ENCODE data around the gene ECEL1. TPM values are rescaled to one million over a fixed set of nuclear protein-coding genes. Genes with fewer than 3 reads are reported as not detected.

The ECEL1 gene
- total and polyA plus RNA-seq, 7 experiments from 2014 or later = not detected

- peak overlapping the region; percentile 20 for H3K4me3 ChIP-seq (ENCODE audit: low read length)
- POLR2A ChIA-PET = no interaction called here
- H3K27ac ChIP-seq (ENCODE audit: low read depth, low read length) = no peak overlapping the region
- H3K9me3 ChIP-seq (ENCODE audit: control insufficient read depth in 2 of 3, low read length in 3 of 3) = no peaks in the 10 kb centered on the region
- Mint-ChIP-seq H3K4me1 (peaks cover 2 to 19% (median 11%) of the 10 kb centered on the region in 7 donors), H3K27me3 (peaks cover 20 to 43% (median 32%) of the 10 kb centered on the region in 5 donors), H3K36me3 (no peaks in the 10 kb centered on the region), H3K4me3 (peak overlapping the region; percentile 9 to 83 (median 67)), H3K27ac (no peak overlapping the region), H3K9me3 (peaks cover 0 to 1% (median 0%) of the 10 kb centered on the region in 11 donors)
- intact Hi-C loops (cut with micrococcal nuclease) = loop anchor here (1.0 to 10.0 kb wide), 5 partner anchors 76 to 671 kb away; partner anchors contain the start of gene NPPC (in 1 of the 2)
- peaks cover 0 to 9% of the 10 kb centered on the region in 2 donors for H3K27me3 ChIP-seq (ENCODE audit: control insufficient read depth in 2 of 2, insufficient read depth in 2 of 2, low read length in 2 of 2)
- H3K4me1 ChIP-seq (ENCODE audit: control insufficient read depth in 2 of 2, insufficient read depth in 2 of 2, low read length in 2 of 2) = peaks cover 0 to 7% of the 10 kb centered on the region in 2 donors
- no peaks in the 10 kb centered on the region for H3K36me3 ChIP-seq (ENCODE audit: control insufficient read depth in 2 of 3, insufficient read depth in 3 of 3, low read length in 3 of 3)
- CTCF ChIA-PET = interaction anchor here (0.7 to 1.2 kb wide), 3 partner anchors 13 to 1155 kb away, joined by 3 read pairs; no protein-coding TSS in a partner anchor
- DNase-seq = no peak
- no peak for ATAC-seq
These were observed 35.2 kb upstream of the ECEL1 start for GRCh38 chr2:232522623-232523401.

GRCh38 chr2:232521959-232522622, 34.5 kb upstream of the ECEL1 start:
- ATAC-seq (peak; percentile 80), DNase-seq (peak; percentile 31 to 82 (median 64))
- Histone ChIP-seq H3K4me3 (ENCODE audit: low read length) (peak overlapping the region; percentile 20), H3K27me3 (ENCODE audit: control insufficient read depth in 2 of 2, insufficient read depth in 2 of 2, low read length in 2 of 2) (peaks cover 0 to 9% of the 10 kb centered on the region in 2 donors), H3K36me3 (ENCODE audit: control insufficient read depth in 2 of 3, insufficient read depth in 3 of 3, low read length in 3 of 3) (no peaks in the 10 kb centered on the region), H3K9me3 (ENCODE audit: control insufficient read depth in 2 of 3, low read length in 3 of 3) (no peaks in the 10 kb centered on the region), H3K4me1 (ENCODE audit: control insufficient read depth in 2 of 2, insufficient read depth in 2 of 2, low read length in 2 of 2) (peaks cover 0 to 7% of the 10 kb centered on the region in 2 donors), H3K27ac (ENCODE audit: low read depth, low read length) (no peak overlapping the region)
- ChIA-PET POLR2A (interaction anchor here (0.8 kb wide), 1 partner anchor 28 kb away, joined by 3 read pairs; the partner anchor contains the start of genes EIF4E2 and TIGD1), CTCF (no interaction called here)
- Mint-ChIP-seq H3K27me3 (peaks cover 18 to 40% (median 31%) of the 10 kb centered on the region in 5 donors), H3K36me3 (no peaks in the 10 kb centered on the region), H3K9me3 (no peaks in the 10 kb centered on the region), H3K4me1 (peaks cover 2 to 17% (median 11%) of the 10 kb centered on the region in 7 donors), H3K27ac (no peak overlapping the region), H3K4me3 (peak overlapping the region in 5 of 10 donors; percentile 45 to 80 (median 66))
- intact Hi-C loops (cut with micrococcal nuclease) = loop anchor here (1.0 to 10.0 kb wide), 5 partner anchors 75 to 670 kb away; partner anchors contain the start of gene NPPC (in 1 of the 2)

GRCh38 chr2:232521098-232521497, 33.5 kb upstream of the ECEL1 start:
- Mint-ChIP-seq H3K9me3 (no peaks in the 10 kb centered on the region), H3K27ac (no peak overlapping the region), H3K4me3 (peak overlapping the region in 5 of 10 donors; percentile 48 to 80 (median 60)), H3K4me1 (peaks cover 2 to 15% (median 9%) of the 10 kb centered on the region in 7 donors), H3K27me3 (peaks cover 15 to 32% (median 31%) of the 10 kb centered on the region in 5 donors), H3K36me3 (no peaks in the 10 kb centered on the region)
- Histone ChIP-seq H3K9me3 (ENCODE audit: control insufficient read depth in 2 of 3, low read length in 3 of 3) (no peaks in the 10 kb centered on the region), H3K36me3 (ENCODE audit: control insufficient read depth in 2 of 3, insufficient read depth in 3 of 3, low read length in 3 of 3) (no peaks in the 10 kb centered on the region), H3K27ac (ENCODE audit: low read depth, low read length) (no peak overlapping the region), H3K4me3 (ENCODE audit: low read length) (no peak overlapping the region), H3K27me3 (ENCODE audit: control insufficient read depth in 2 of 2, insufficient read depth in 2 of 2, low read length in 2 of 2) (peaks cover 0 to 6% of the 10 kb centered on the region in 2 donors), H3K4me1 (ENCODE audit: control insufficient read depth in 2 of 2, insufficient read depth in 2 of 2, low read length in 2 of 2) (peaks cover 0 to 7% of the 10 kb centered on the region in 2 donors)
- no peak for DNase-seq
- CTCF ChIA-PET = no interaction called here
- intact Hi-C loops (cut with micrococcal nuclease) = loop anchor here (5.0 to 10.0 kb wide), 3 partner anchors 76 to 669 kb away; partner anchors contain the start of gene NPPC (in 1 of the 2)
- POLR2A ChIA-PET = no interaction called here
- no peak for ATAC-seq

- peaks cover 2 to 15% (median 9%) of the 10 kb centered on the region in 7 donors for H3K4me1 Mint-ChIP-seq
- no peaks in the 10 kb centered on the region for H3K9me3 ChIP-seq (ENCODE audit: control insufficient read depth in 2 of 3, low read length in 3 of 3)
- CTCF ChIA-PET = no interaction called here
- no peaks in the 10 kb centered on the region for H3K36me3 Mint-ChIP-seq
- no peak overlapping the region for H3K4me3 ChIP-seq (ENCODE audit: low read length)
- H3K9me3 Mint-ChIP-seq = no peaks in the 10 kb centered on the region
- POLR2A ChIA-PET = no interaction called here
- peaks cover 0 to 7% of the 10 kb centered on the region in 2 donors for H3K4me1 ChIP-seq (ENCODE audit: control insufficient read depth in 2 of 2, insufficient read depth in 2 of 2, low read length in 2 of 2)
- DNase-seq = no peak
- H3K36me3 ChIP-seq (ENCODE audit: control insufficient read depth in 2 of 3, insufficient read depth in 3 of 3, low read length in 3 of 3) = no peaks in the 10 kb centered on the region
- H3K4me3 Mint-ChIP-seq = peak overlapping the region in 3 of 10 donors; percentile 31 to 80 (median 58)
- ATAC-seq = no peak
- H3K27me3 ChIP-seq (ENCODE audit: control insufficient read depth in 2 of 2, insufficient read depth in 2 of 2, low read length in 2 of 2) = peaks cover 0 to 5% of the 10 kb centered on the region in 2 donors
- H3K27me3 Mint-ChIP-seq = peaks cover 15 to 32% (median 31%) of the 10 kb centered on the region in 5 donors
- H3K27ac ChIP-seq (ENCODE audit: low read depth, low read length) = no peak overlapping the region
- intact Hi-C loops (cut with micrococcal nuclease) = loop anchor here (5.0 to 10.0 kb wide), 3 partner anchors 76 to 668 kb away; partner anchors contain the start of gene NPPC (in 1 of the 2)
- H3K27ac Mint-ChIP-seq = no peak overlapping the region
These were observed 32.9 kb upstream of the ECEL1 start for GRCh38 chr2:232520489-232520888.

- H3K27me3 Mint-ChIP-seq = peaks cover 15 to 32% (median 30%) of the 10 kb centered on the region in 5 donors
- peaks cover 0 to 5% of the 10 kb centered on the region in 2 donors for H3K27me3 ChIP-seq (ENCODE audit: control insufficient read depth in 2 of 2, insufficient read depth in 2 of 2, low read length in 2 of 2)
- DNase-seq (no peak), ATAC-seq (no peak)
- peaks cover 0 to 7% of the 10 kb centered on the region in 2 donors for H3K4me1 ChIP-seq (ENCODE audit: control insufficient read depth in 2 of 2, insufficient read depth in 2 of 2, low read length in 2 of 2)
- H3K4me3 Mint-ChIP-seq = peak within 1 kb of the TSS in 4 of 10 donors; percentile 58 to 80 (median 60)
- H3K27ac ChIP-seq (ENCODE audit: low read depth, low read length) = no peak within 1 kb of the TSS
- no peaks in the 10 kb centered on the region for H3K36me3 ChIP-seq (ENCODE audit: control insufficient read depth in 2 of 3, insufficient read depth in 3 of 3, low read length in 3 of 3)
- peaks cover 2 to 15% (median 10%) of the 10 kb centered on the region in 7 donors for H3K4me1 Mint-ChIP-seq
- peak within 1 kb of the TSS in 1 of 9 donors; percentile 32 for H3K27ac Mint-ChIP-seq
- ChIA-PET POLR2A (no interaction called here), CTCF (no interaction called here)
- intact Hi-C loops (cut with micrococcal nuclease) = loop anchor here (5.0 to 10.0 kb wide), 3 partner anchors 75 to 668 kb away; partner anchors contain the start of gene NPPC (in 1 of the 2)
- no peak within 1 kb of the TSS for H3K4me3 ChIP-seq (ENCODE audit: low read length)
- no peaks in the 10 kb centered on the region for H3K9me3 ChIP-seq (ENCODE audit: control insufficient read depth in 2 of 3, low read length in 3 of 3)
- H3K36me3 Mint-ChIP-seq = no peaks in the 10 kb centered on the region
- H3K9me3 Mint-ChIP-seq = no peaks in the 10 kb centered on the region
These were observed 32.2 kb upstream of the ECEL1 start, which contains the start of gene PRSS56 for GRCh38 chr2:232519581-232520438. TSS of gene PRSS56 (plus strand) at chr2:232520388. CDS start at chr2:232520599, 211 bp downstream.

- CTCF ChIA-PET = no interaction called here
These were observed 31.2 kb upstream of the ECEL1 start for GRCh38 chr2:232518844-232519243.

More at GRCh38 chr2:232518844-232519243, 31.2 kb upstream of the ECEL1 start:
- Histone ChIP-seq H3K4me1 (ENCODE audit: control insufficient read depth in 2 of 2, insufficient read depth in 2 of 2, low read length in 2 of 2) (peaks cover 0 to 6% of the 10 kb centered on the region in 2 donors), H3K9me3 (ENCODE audit: control insufficient read depth in 2 of 3, low read length in 3 of 3) (no peaks in the 10 kb centered on the region), H3K36me3 (ENCODE audit: control insufficient read depth in 2 of 3, insufficient read depth in 3 of 3, low read length in 3 of 3) (no peaks in the 10 kb centered on the region), H3K27ac (ENCODE audit: low read depth, low read length) (no peak overlapping the region), H3K4me3 (ENCODE audit: low read length) (no peak overlapping the region), H3K27me3 (ENCODE audit: control insufficient read depth in 2 of 2, insufficient read depth in 2 of 2, low read length in 2 of 2) (peaks cover 0 to 5% of the 10 kb centered on the region in 2 donors)
- intact Hi-C loops (cut with micrococcal nuclease) = no loop called here
- POLR2A ChIA-PET = no interaction called here
- Mint-ChIP-seq H3K27me3 (peaks cover 14 to 28% (median 25%) of the 10 kb centered on the region in 5 donors), H3K9me3 (no peaks in the 10 kb centered on the region), H3K27ac (no peak overlapping the region), H3K4me1 (peaks cover 2 to 11% (median 8%) of the 10 kb centered on the region in 7 donors), H3K4me3 (no peak overlapping the region), H3K36me3 (no peaks in the 10 kb centered on the region)
- DNase-seq (no peak), ATAC-seq (no peak)

All from naive thymus-derived CD4-positive, alpha-beta T cell (primary cell).